ENCODE results near the gene LUZP2. TPM values are rescaled to one million over a fixed set of nuclear protein-coding genes. Genes with fewer than 3 reads are reported as not detected.

LUZP2 gene
- total RNA-seq, 1 experiment from 2014 or later: not detected

GRCh38 chr11:24793479-24793878 is 296.6 kb downstream of the LUZP2 start:
- H3K27me3 ChIP-seq (replicated peaks): no peaks in the 10 kb centered on the region
- H3K27ac ChIP-seq: no peak overlapping the region
- H3K36me3 ChIP-seq: no peaks in the 10 kb centered on the region
- no peak overlapping the region for H3K4me3 ChIP-seq
- 0 out of 2 replicates have a peak, but pooled peaks cover 3% of the 10 kb centered on the region for H3K9me3 ChIP-seq (replicated peaks)
- DNase-seq (ENCODE audit: low read depth in 1 of 2, low spot score in 2 of 2): no peak
- H3K4me1 ChIP-seq (replicated peaks): no peaks in the 10 kb centered on the region

- Histone ChIP-seq H3K4me1 (replicated peaks) (no peaks in the 10 kb centered on the region), H3K36me3 (no peaks in the 10 kb centered on the region), H3K9me3 (replicated peaks) (0 out of 2 replicates have a peak, but pooled peaks cover 3% of the 10 kb centered on the region), H3K27me3 (replicated peaks) (no peaks in the 10 kb centered on the region), H3K4me3 (no peak overlapping the region), H3K27ac (no peak overlapping the region)
- no peak for DNase-seq (ENCODE audit: low read depth in 1 of 2, low spot score in 2 of 2)
Measured at GRCh38 chr11:24794064-24794463, 297.2 kb downstream of the LUZP2 start.

GRCh38 chr11:24805671-24806070 is 308.8 kb downstream of the LUZP2 start:
- no peak overlapping the region for H3K27ac ChIP-seq

GRCh38 chr11:24808173-24808572 is 311.3 kb downstream of the LUZP2 start:
- H3K27ac ChIP-seq: no peak overlapping the region
- H3K9me3 ChIP-seq (replicated peaks): no peaks in the 10 kb centered on the region
- no peaks in the 10 kb centered on the region for H3K27me3 ChIP-seq (replicated peaks)
- H3K4me3 ChIP-seq: no peak overlapping the region
- DNase-seq (ENCODE audit: low read depth in 1 of 2, low spot score in 2 of 2): no peak
- no peaks in the 10 kb centered on the region for H3K4me1 ChIP-seq (replicated peaks)
- no peaks in the 10 kb centered on the region for H3K36me3 ChIP-seq

More at GRCh38 chr11:24805671-24806070, 308.8 kb downstream of the LUZP2 start:
- H3K36me3 ChIP-seq: no peaks in the 10 kb centered on the region
- no peaks in the 10 kb centered on the region for H3K4me1 ChIP-seq (replicated peaks)
- no peak for DNase-seq (ENCODE audit: low read depth in 1 of 2, low spot score in 2 of 2)
- H3K9me3 ChIP-seq (replicated peaks): no peaks in the 10 kb centered on the region
- no peak overlapping the region for H3K4me3 ChIP-seq
- H3K27me3 ChIP-seq (replicated peaks): no peaks in the 10 kb centered on the region

- H3K4me3 ChIP-seq: no peak overlapping the region
- no peaks in the 10 kb centered on the region for H3K4me1 ChIP-seq (replicated peaks)
- no peaks in the 10 kb centered on the region for H3K36me3 ChIP-seq
- no peak for DNase-seq (ENCODE audit: low read depth in 1 of 2, low spot score in 2 of 2)
- no peak overlapping the region for H3K27ac ChIP-seq
- no peaks in the 10 kb centered on the region for H3K27me3 ChIP-seq (replicated peaks)
- no peaks in the 10 kb centered on the region for H3K9me3 ChIP-seq (replicated peaks)
Measured at GRCh38 chr11:24819006-24819405, 322.2 kb downstream of the LUZP2 start.

- H3K36me3 ChIP-seq: no peaks in the 10 kb centered on the region
- H3K27me3 ChIP-seq (replicated peaks): no peaks in the 10 kb centered on the region
- H3K4me1 ChIP-seq (replicated peaks): no peaks in the 10 kb centered on the region
- H3K4me3 ChIP-seq: no peak overlapping the region
- no peak for DNase-seq (ENCODE audit: low read depth in 1 of 2, low spot score in 2 of 2)
- no peaks in the 10 kb centered on the region for H3K9me3 ChIP-seq (replicated peaks)
- no peak overlapping the region for H3K27ac ChIP-seq
Measured at GRCh38 chr11:24819863-24820434, 323.1 kb downstream of the LUZP2 start.

GRCh38 chr11:24820541-24820940 is 323.7 kb downstream of the LUZP2 start:
- no peak for DNase-seq (ENCODE audit: low read depth in 1 of 2, low spot score in 2 of 2)
- H3K27ac ChIP-seq: no peak overlapping the region
- no peaks in the 10 kb centered on the region for H3K4me1 ChIP-seq (replicated peaks)
- no peak overlapping the region for H3K4me3 ChIP-seq
- no peaks in the 10 kb centered on the region for H3K27me3 ChIP-seq (replicated peaks)
- no peaks in the 10 kb centered on the region for H3K36me3 ChIP-seq
- H3K9me3 ChIP-seq (replicated peaks): no peaks in the 10 kb centered on the region

GRCh38 chr11:24828938-24829605 is 332.2 kb downstream of the LUZP2 start:
- Histone ChIP-seq H3K27me3 (replicated peaks) (no peaks in the 10 kb centered on the region), H3K9me3 (replicated peaks) (no peaks in the 10 kb centered on the region), H3K4me3 (no peak overlapping the region), H3K36me3 (no peaks in the 10 kb centered on the region), H3K27ac (no peak overlapping the region), H3K4me1 (replicated peaks) (no peaks in the 10 kb centered on the region)
- no peak for DNase-seq (ENCODE audit: low read depth in 1 of 2, low spot score in 2 of 2)

GRCh38 chr11:24833573-24833972 is 336.7 kb downstream of the LUZP2 start:
- H3K9me3 ChIP-seq (replicated peaks): no peaks in the 10 kb centered on the region
- no peaks in the 10 kb centered on the region for H3K36me3 ChIP-seq
- H3K4me3 ChIP-seq: no peak overlapping the region
- no peaks in the 10 kb centered on the region for H3K27me3 ChIP-seq (replicated peaks)
- H3K4me1 ChIP-seq (replicated peaks): no peaks in the 10 kb centered on the region
- H3K27ac ChIP-seq: no peak overlapping the region
- no peak for DNase-seq (ENCODE audit: low read depth in 1 of 2, low spot score in 2 of 2)

- H3K36me3 ChIP-seq: no peaks in the 10 kb centered on the region
- no peak for DNase-seq (ENCODE audit: low read depth in 1 of 2, low spot score in 2 of 2)
- H3K4me3 ChIP-seq: no peak overlapping the region
- H3K27me3 ChIP-seq (replicated peaks): no peaks in the 10 kb centered on the region
- H3K27ac ChIP-seq: no peak overlapping the region
- H3K4me1 ChIP-seq (replicated peaks): no peaks in the 10 kb centered on the region
- no peaks in the 10 kb centered on the region for H3K9me3 ChIP-seq (replicated peaks)
Measured at GRCh38 chr11:24837112-24837511, 340.3 kb downstream of the LUZP2 start.

- H3K4me1 ChIP-seq (replicated peaks): no peaks in the 10 kb centered on the region
- DNase-seq (ENCODE audit: low read depth in 1 of 2, low spot score in 2 of 2): no peak
- no peaks in the 10 kb centered on the region for H3K9me3 ChIP-seq (replicated peaks)
- H3K36me3 ChIP-seq: no peaks in the 10 kb centered on the region
- H3K27me3 ChIP-seq (replicated peaks): no peaks in the 10 kb centered on the region
- H3K27ac ChIP-seq: no peak overlapping the region
- no peak overlapping the region for H3K4me3 ChIP-seq
Measured at GRCh38 chr11:24842308-24842707, 345.5 kb downstream of the LUZP2 start.

GRCh38 chr11:24844406-24844805 is 347.6 kb downstream of the LUZP2 start:
- Histone ChIP-seq H3K4me3 (no peak overlapping the region), H3K27me3 (replicated peaks) (no peaks in the 10 kb centered on the region), H3K9me3 (replicated peaks) (no peaks in the 10 kb centered on the region), H3K4me1 (replicated peaks) (no peaks in the 10 kb centered on the region), H3K27ac (no peak overlapping the region), H3K36me3 (no peaks in the 10 kb centered on the region)
- DNase-seq (ENCODE audit: low read depth in 1 of 2, low spot score in 2 of 2): no peak

GRCh38 chr11:24848857-24849256 is 352.0 kb downstream of the LUZP2 start:
- Histone ChIP-seq H3K4me1 (replicated peaks) (no peaks in the 10 kb centered on the region), H3K9me3 (replicated peaks) (no peaks in the 10 kb centered on the region), H3K4me3 (no peak overlapping the region), H3K36me3 (no peaks in the 10 kb centered on the region), H3K27ac (no peak overlapping the region), H3K27me3 (replicated peaks) (no peaks in the 10 kb centered on the region)
- no peak for DNase-seq (ENCODE audit: low read depth in 1 of 2, low spot score in 2 of 2)

- Histone ChIP-seq H3K4me1 (replicated peaks) (no peaks in the 10 kb centered on the region), H3K4me3 (no peak overlapping the region), H3K36me3 (no peaks in the 10 kb centered on the region), H3K9me3 (replicated peaks) (no peaks in the 10 kb centered on the region), H3K27me3 (replicated peaks) (no peaks in the 10 kb centered on the region), H3K27ac (no peak overlapping the region)
- no peak for DNase-seq (ENCODE audit: low read depth in 1 of 2, low spot score in 2 of 2)
Measured at GRCh38 chr11:24855951-24856350, 359.1 kb downstream of the LUZP2 start.
